Cardiac fibroblast (primary cell): Measurements from ENCODE around the gene ALDH1L1.

Experiments used
- DNase-seq, 2 donors: peaks; one replicate each; pipeline versions ENCODE4 v3.0.0 to v3.0.0-alpha.2; 2010; ENCODE audit warnings: low read depth in 2 of 2
- H3K4me3 ChIP-seq, 2 donors: replicated peaks in 1 of 2; 1 replicate in 1 of 2; 2 replicates in 1 of 2; pipeline ENCODE4 v1.5.1; 2011; ENCODE audit warnings: low read depth in 2 of 2, low read length in 2 of 2, mild to moderate bottlenecking in 2 of 2, moderate library complexity in 1 of 2
- TF ChIP-seq, protein P1 (sequence below): IDR thresholded peaks from one replicate; pipeline ENCODE4 v1.5.1; 2011; ENCODE audit warnings: low read depth, mild to moderate bottlenecking, low read length, inconsistent platforms

The ALDH1L1 gene

GRCh38 chr3:126157083-126157768, 23.2 kb downstream of the ALDH1L1 start:
- no peak overlapping the region for H3K4me3 ChIP-seq
- TF ChIP-seq, protein P1, sequence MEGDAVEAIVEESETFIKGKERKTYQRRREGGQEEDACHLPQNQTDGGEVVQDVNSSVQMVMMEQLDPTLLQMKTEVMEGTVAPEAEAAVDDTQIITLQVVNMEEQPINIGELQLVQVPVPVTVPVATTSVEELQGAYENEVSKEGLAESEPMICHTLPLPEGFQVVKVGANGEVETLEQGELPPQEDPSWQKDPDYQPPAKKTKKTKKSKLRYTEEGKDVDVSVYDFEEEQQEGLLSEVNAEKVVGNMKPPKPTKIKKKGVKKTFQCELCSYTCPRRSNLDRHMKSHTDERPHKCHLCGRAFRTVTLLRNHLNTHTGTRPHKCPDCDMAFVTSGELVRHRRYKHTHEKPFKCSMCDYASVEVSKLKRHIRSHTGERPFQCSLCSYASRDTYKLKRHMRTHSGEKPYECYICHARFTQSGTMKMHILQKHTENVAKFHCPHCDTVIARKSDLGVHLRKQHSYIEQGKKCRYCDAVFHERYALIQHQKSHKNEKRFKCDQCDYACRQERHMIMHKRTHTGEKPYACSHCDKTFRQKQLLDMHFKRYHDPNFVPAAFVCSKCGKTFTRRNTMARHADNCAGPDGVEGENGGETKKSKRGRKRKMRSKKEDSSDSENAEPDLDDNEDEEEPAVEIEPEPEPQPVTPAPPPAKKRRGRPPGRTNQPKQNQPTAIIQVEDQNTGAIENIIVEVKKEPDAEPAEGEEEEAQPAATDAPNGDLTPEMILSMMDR = no peak
- no peak for DNase-seq

DNA sequence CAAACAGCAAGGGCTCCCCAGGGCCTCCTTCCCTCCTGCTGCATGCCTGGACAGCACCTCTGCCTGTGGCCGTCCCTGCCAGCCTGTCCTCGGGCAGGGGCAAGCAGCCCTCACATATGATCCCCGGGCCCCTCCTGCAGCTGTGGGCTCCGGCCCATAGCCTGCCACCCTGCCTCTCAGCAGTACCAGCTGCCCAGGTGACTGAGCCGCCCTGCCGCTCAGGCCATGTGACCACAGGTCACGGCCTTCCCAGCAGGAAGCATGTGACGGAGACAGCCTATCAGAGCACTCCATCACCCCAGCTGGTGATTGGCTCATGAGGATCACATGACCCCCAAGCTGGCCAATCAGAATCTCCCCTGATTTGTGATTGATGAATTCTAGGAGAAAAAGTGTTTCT, 23.9 kb downstream of the ALDH1L1 start:
- DNase-seq = peak in 1 of 2 donors; percentile 11
- H3K4me3 ChIP-seq = no peak overlapping the region
- TF ChIP-seq, protein P1 = no peak

GRCh38 chr3:126155819-126156218, 24.6 kb downstream of the ALDH1L1 start:
- TF ChIP-seq, protein P1 = no peak
- DNase-seq = no peak
- H3K4me3 ChIP-seq = no peak overlapping the region

DNA sequence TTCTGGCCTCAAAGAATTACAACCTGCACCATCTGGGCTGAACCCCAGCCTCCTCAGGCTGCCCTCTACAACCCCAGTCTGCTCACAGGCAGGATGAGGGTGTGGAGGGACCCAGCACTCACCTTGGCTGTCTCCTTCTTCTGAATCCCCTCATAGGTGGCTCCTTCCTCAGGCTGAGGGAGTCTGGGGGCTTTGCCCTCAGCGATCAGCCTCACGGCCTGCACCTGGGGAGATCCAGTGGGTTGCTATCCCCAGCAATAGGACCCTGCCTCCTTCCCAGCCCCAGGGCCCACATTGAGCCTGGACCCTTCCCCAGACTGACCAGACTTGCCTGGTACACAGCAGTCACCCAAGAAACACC, 25.1 kb downstream of the ALDH1L1 start:
- TF ChIP-seq, protein P1 = no peak
- H3K4me3 ChIP-seq = no peak overlapping the region
- DNase-seq = no peak

- DNase-seq = no peak
- no peak overlapping the region for H3K4me3 ChIP-seq
- TF ChIP-seq, protein P1 = no peak
Observed at GRCh38 chr3:126154391-126155279, 25.8 kb downstream of the ALDH1L1 start.

DNA sequence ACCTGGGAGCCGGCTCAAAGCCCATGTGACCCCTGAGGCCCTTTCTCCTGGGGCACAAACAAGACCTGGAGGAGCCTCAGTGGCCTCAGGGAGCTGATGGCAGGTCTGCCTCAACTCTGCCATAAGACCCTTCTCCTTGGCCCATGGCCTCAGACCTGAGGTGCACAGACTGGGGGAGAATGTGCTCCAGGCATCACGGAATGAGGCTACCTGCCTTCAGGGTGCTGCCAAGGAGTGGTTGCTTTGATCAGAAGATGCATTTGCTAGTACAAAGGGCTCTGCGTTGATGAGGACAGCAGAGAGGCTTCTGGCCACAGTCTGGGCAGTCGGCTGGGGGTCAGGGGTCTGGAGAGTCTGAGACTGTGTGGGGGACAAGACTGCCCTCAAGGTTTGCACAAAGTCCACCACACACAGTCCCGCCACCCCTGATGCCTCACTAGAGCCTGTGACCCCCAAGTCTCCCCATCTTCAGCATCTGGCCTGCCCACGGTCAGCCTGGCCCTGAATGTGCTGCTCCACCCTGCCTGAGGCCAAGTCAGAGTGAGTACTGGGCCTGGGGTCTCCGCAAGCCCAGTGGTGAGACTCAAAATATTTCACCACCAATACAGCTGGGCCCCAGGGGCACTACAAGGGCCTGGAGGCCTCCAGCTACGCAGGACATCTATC, 26.6 kb downstream of the ALDH1L1 start:
- no peak for DNase-seq
- TF ChIP-seq, protein P1 = no peak
- H3K4me3 ChIP-seq = no peak overlapping the region
